ENCODE results near the gene IRF4. TPM values are rescaled to one million over a fixed set of nuclear protein-coding genes. Genes with fewer than 3 reads are reported as not detected.
A peak's percentile ranks its signal among the peaks of the same experiment; 100 is the strongest.

Gene IRF4
- total RNA-seq, 2 donors from 2014 or later, result 0.26 TPM; not detected in 1

DNA sequence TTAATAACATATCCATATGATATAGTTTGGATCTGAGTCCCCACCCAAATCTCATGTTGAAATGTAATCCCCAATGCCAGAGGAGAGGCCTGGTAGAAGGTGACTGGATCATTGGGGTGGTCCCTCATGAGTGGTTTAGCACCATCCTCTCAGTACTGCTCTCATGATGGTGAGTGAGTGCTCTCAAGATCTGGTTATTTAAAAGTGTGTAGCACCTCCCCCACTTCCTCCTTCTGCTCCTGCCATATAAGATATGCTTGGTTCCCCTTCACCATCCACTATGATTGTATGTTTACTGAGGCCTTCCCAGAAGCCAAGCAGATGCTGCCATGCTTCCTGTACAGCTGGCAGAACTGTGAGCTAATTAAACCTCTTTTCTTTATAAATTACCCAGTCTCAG is 22.9 kb downstream of the IRF4 start:
- Histone ChIP-seq H3K9me3 (peaks cover 0 to 7% (median 0%) of the 10 kb centered on the region in 3 donors), H3K27me3 (no peaks in the 10 kb centered on the region), H3K4me3 (no peak overlapping the region), H3K27ac (no peak overlapping the region), H3K4me1 (no peaks in the 10 kb centered on the region), H3K36me3 (replicated peaks in 1 of 2; ENCODE audit: insufficient read depth in 1 of 2, low read depth in 2 of 2) (no peaks in the 10 kb centered on the region)
- intact Hi-C loops (cut with DNase I), result no loop called here
- no peak for TF ChIP-seq CTCF (IDR thresholded peaks at IDR 0.05)
- no peak for TF ChIP-seq POLR2A (IDR thresholded peaks at IDR 0.05)
- DNase-seq (no peak), ATAC-seq (no peak)

DNA sequence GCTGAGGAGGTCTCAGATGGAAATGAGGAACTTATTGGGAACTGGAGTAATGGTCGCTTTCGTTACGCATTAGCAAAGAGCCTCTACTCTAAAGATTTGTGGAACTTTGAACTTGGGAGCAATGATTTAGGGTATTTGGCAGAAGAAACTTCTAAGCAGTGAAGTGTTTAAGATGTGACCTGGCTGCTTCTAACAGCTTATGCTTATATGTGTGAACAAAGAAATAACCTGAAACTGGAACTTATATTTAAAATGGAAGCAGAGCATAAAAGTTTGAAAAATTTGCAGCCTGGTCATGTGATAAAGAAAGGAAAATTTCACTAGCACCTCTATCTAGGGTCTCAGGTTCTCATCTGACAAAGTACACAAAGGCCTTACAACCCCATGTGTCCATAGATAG is 23.5 kb downstream of the IRF4 start:
- TF ChIP-seq CTCF (IDR thresholded peaks at IDR 0.05) (no peak), POLR2A (IDR thresholded peaks at IDR 0.05) (no peak)
- ATAC-seq, result no peak
- peaks cover 0 to 7% (median 0%) of the 10 kb centered on the region in 3 donors for H3K9me3 ChIP-seq
- H3K27ac ChIP-seq, result no peak overlapping the region
- intact Hi-C loops (cut with DNase I), result no loop called here
- no peaks in the 10 kb centered on the region for H3K4me1 ChIP-seq
- no peak overlapping the region for H3K4me3 ChIP-seq
- no peaks in the 10 kb centered on the region for H3K27me3 ChIP-seq
- no peak for DNase-seq
- no peaks in the 10 kb centered on the region for H3K36me3 ChIP-seq (replicated peaks in 1 of 2; ENCODE audit: insufficient read depth in 1 of 2, low read depth in 2 of 2)
- whole genome bisulfite sequencing, 2 donors, result 94 to 97% methylated on average over 3 of the region's 3 CpGs

DNA sequence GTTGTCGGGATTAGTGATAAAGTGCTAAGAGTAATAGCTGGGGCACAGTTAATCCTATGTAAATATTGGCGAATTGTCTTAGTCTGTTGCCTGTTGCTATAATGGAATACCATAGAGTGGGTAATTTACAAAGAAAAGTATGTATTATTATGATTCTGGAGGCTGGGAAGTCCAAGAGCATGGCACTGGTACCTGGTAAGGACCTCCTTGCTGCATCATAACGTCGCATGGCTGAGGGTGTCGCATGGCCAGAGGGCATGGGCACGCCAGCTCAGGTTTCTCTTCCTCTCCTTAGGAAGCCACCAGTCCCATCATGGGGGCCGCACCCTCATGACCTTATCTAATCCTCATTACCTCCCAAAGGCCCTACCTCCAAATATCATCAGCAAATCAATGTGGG is 29.7 kb downstream of the IRF4 start:
- DNase-seq (no peak), ATAC-seq (no peak)
- Histone ChIP-seq H3K36me3 (replicated peaks in 1 of 2; ENCODE audit: insufficient read depth in 1 of 2, low read depth in 2 of 2) (no peaks in the 10 kb centered on the region), H3K27ac (no peak overlapping the region), H3K27me3 (no peaks in the 10 kb centered on the region), H3K4me1 (no peaks in the 10 kb centered on the region), H3K4me3 (no peak overlapping the region), H3K9me3 (peaks cover 0 to 2% (median 0%) of the 10 kb centered on the region in 3 donors)
- 87 to 92% methylated on average over 7 of the region's 7 CpGs for WGBS, 2 donors
- TF ChIP-seq POLR2A (IDR thresholded peaks at IDR 0.05) (no peak), CTCF (IDR thresholded peaks at IDR 0.05) (no peak)
- intact Hi-C loops (cut with DNase I), result no loop called here

- H3K27ac ChIP-seq, result peak overlapping the region in 1 of 4 donors; percentile 41
- peak in 2 of 4 donors; percentile 59 to 60 for DNase-seq
- no peaks in the 10 kb centered on the region for H3K4me1 ChIP-seq
- H3K9me3 ChIP-seq, result peaks cover 0 to 2% (median 0%) of the 10 kb centered on the region in 3 donors
- H3K36me3 ChIP-seq (replicated peaks in 1 of 2; ENCODE audit: insufficient read depth in 1 of 2, low read depth in 2 of 2), result no peaks in the 10 kb centered on the region
- no peak for TF ChIP-seq POLR2A (IDR thresholded peaks at IDR 0.05)
- no peak for TF ChIP-seq CTCF (IDR thresholded peaks at IDR 0.05)
- 27 to 45% methylated on average over 6 of the region's 6 CpGs for WGBS, 2 donors
- no peak overlapping the region for H3K4me3 ChIP-seq
- no peaks in the 10 kb centered on the region for H3K27me3 ChIP-seq
- intact Hi-C loops (cut with DNase I), result no loop called here
- ATAC-seq, result peak; percentile 56
Measured at GRCh38 chr6:422433-423054, 31.0 kb downstream of the IRF4 start.

All from body of pancreas (tissue), 4 donors.